GM12878 (cell line): ENCODE results near the gene PTK6. TPM values are rescaled to one million over a fixed set of nuclear protein-coding genes. Genes with fewer than 3 reads are reported as not detected.

Source experiments
- BACH1 ChIP-seq: fragments of 450-650 bp; IDR thresholded peaks from 2 replicates; pipeline ENCODE4 v1.6.1; 2017; ENCODE audit warnings: mild to moderate bottlenecking, borderline replicate concordance
- BRCA1 ChIP-seq: IDR thresholded peaks from 2 replicates; pipeline ENCODE4 v1.6.1; 2011; ENCODE audit warnings: low read depth, low read length, improper control_type of control experiment
- CEBPB ChIP-seq, 2 experiments: fragments of 150-350 bp in 1 of 2; IDR thresholded peaks; 2 replicates each; pipeline ENCODE4 v1.6.1; 2012 to 2014; ENCODE audit warnings: low read depth in 2 of 2, low read length in 2 of 2, borderline replicate concordance in 1 of 2, inconsistent platforms in 1 of 2
- CHD1 ChIP-seq: IDR thresholded peaks from 2 replicates; pipeline ENCODE4 v1.6.1; 2012; ENCODE audit warnings: low read depth, low read length, improper control_type of control experiment
- CREB1 ChIP-seq: IDR thresholded peaks from 2 replicates; pipeline ENCODE4 v1.6.1; 2012; ENCODE audit warnings: low read depth, mild to moderate bottlenecking, inconsistent platforms
- HCFC1 ChIP-seq: fragments of 150-350 bp; IDR thresholded peaks from 2 replicates; pipeline ENCODE4 v1.6.1; 2014; ENCODE audit warnings: low read length
- KDM1A ChIP-seq: fragments of 200-600 bp; sonication (generic); IDR thresholded peaks from 2 replicates; pipeline ENCODE4 v1.6.1; 2016; ENCODE audit warnings: borderline replicate concordance
- LARP7 ChIP-seq: fragments of 450-650 bp; IDR thresholded peaks from 2 replicates; pipeline ENCODE4 v1.6.1; 2017; ENCODE audit warnings: mild to moderate bottlenecking
- NR2C1 ChIP-seq: fragments of 450-650 bp; IDR thresholded peaks from 2 replicates; pipeline ENCODE4 v1.6.1; 2017; ENCODE audit warnings: antibody characterized with exemption, mild to moderate bottlenecking, moderate library complexity
- NR2C2 ChIP-seq: IDR thresholded peaks from 2 replicates; pipeline ENCODE4 v1.6.1; 2011; ENCODE audit warnings: borderline replicate concordance, low read depth; ENCODE audit not compliant: control insufficient read depth, insufficient read length
- PAX5 ChIP-seq: IDR thresholded peaks from 2 replicates; pipeline ENCODE4 v1.6.1; 2011; ENCODE audit warnings: low read depth, low read length, borderline replicate concordance
- PAX8 ChIP-seq: fragments of 450-650 bp; IDR thresholded peaks from 2 replicates; pipeline ENCODE4 v1.6.1; 2017; ENCODE audit warnings: mild to moderate bottlenecking, moderate library complexity
- PKNOX1 ChIP-seq: fragments of 450-650 bp; IDR thresholded peaks from 2 replicates; pipeline ENCODE4 v1.6.1; 2016; ENCODE audit warnings: mild to moderate bottlenecking
- PML ChIP-seq: IDR thresholded peaks from 2 replicates; pipeline ENCODE4 v1.6.1; 2012; ENCODE audit warnings: low read length, inconsistent platforms
- POU2F2 ChIP-seq: IDR thresholded peaks from 3 replicates; pipeline ENCODE4 v1.6.1; 2011; ENCODE audit warnings: low read depth, mild to moderate bottlenecking, low read length, borderline replicate concordance
- RBBP5 ChIP-seq: fragments of 200-600 bp; sonication (generic); conservative IDR thresholded peaks from 2 replicates; pipeline ENCODE4 v1.6.1; 2016
- RUNX3 ChIP-seq: IDR thresholded peaks from 2 replicates; pipeline ENCODE4 v1.6.1; 2012; ENCODE audit warnings: low read length, inconsistent platforms
- SMAD5 ChIP-seq: IDR thresholded peaks from 2 replicates; pipeline ENCODE4 v1.6.1; 2016; ENCODE audit warnings: antibody characterized with exemption, low read depth
- SMC3 ChIP-seq: IDR thresholded peaks from 2 replicates; pipeline ENCODE4 v1.6.1; 2011; ENCODE audit warnings: low read length, improper control_type of control experiment, borderline replicate concordance
- SREBF2 ChIP-seq: IDR thresholded peaks from 2 replicates; pipeline ENCODE4 v1.6.1; 2012; ENCODE audit warnings: mild to moderate bottlenecking, low read length
- STAT1 ChIP-seq: fragments of 450-650 bp; conservative IDR thresholded peaks from 2 replicates; pipeline ENCODE4 v1.6.1; 2014; ENCODE audit warnings: antibody characterized with exemption, mild to moderate bottlenecking
- TBL1XR1 ChIP-seq: IDR thresholded peaks from 2 replicates; pipeline ENCODE4 v1.6.1; 2012; ENCODE audit warnings: low read depth, low read length, improper control_type of control experiment
- TCF3 ChIP-seq: IDR thresholded peaks from 2 replicates; pipeline ENCODE4 v1.6.1; 2012; ENCODE audit warnings: low read depth, mild to moderate bottlenecking, low read length, borderline replicate concordance; ENCODE audit not compliant: insufficient read depth
- YY1 ChIP-seq: IDR thresholded peaks from 2 replicates; pipeline ENCODE4 v1.6.1; 2011; ENCODE audit warnings: low read depth, mild to moderate bottlenecking, low read length
- polyA plus RNA-seq, 11 experiments: library from polyadenylated mRNA; depleted of rRNA in 4 of 11; unstranded in 6 of 11; stranded (reverse) in 5 of 11; fragments of >200 nt; fragmentation: Nextera tagmentation in 4 of 11; fragmentation: Illumina TruSeq in 1 of 11; extraction: Ambion mirVana in 4 of 11; extraction: Trizol in 1 of 11; gene quantifications; 1 replicate in 1 of 11; 2 replicates in 10 of 11; pipeline versions ENCODE4 v1.2.1 to v1.2.3, GENCODE V29; 2011 to 2016; ENCODE audit warnings: inconsistent platforms in 2 of 11, missing spikeins in 2 of 11, low read depth in 1 of 11
- total RNA-seq, 4 experiments: library from RNA; depleted of rRNA in 3 of 4; stranded (reverse); fragments of >200 nt in 3 of 4; fragmentation: Illumina TruSeq in 1 of 4; extraction: Trizol in 1 of 4; gene quantifications; 2 replicates each; pipeline versions ENCODE4 v1.2.1 to v1.2.3, GENCODE V29; 2013 to 2021
- TF ChIP-seq, protein P1 (sequence below): IDR thresholded peaks from 2 replicates; pipeline ENCODE4 v1.6.1; 2011; ENCODE audit warnings: mild to moderate bottlenecking, low read depth, low read length, moderate library complexity; ENCODE audit not compliant: insufficient replicate concordance
- TF ChIP-seq, protein P2 (sequence below): IDR thresholded peaks from 2 replicates; pipeline ENCODE4 v1.6.1; 2012; ENCODE audit warnings: improper control_type of control experiment, low read depth, low read length; ENCODE audit not compliant: insufficient replicate concordance

The PTK6 gene
- total and polyA plus RNA-seq, 10 of the 15 experiments (the other 5 are each of a cell fraction or from before 2014, with no cell fraction given) = 0.02 to 0.21 (median 0.09) TPM; not detected in 3

DNA sequence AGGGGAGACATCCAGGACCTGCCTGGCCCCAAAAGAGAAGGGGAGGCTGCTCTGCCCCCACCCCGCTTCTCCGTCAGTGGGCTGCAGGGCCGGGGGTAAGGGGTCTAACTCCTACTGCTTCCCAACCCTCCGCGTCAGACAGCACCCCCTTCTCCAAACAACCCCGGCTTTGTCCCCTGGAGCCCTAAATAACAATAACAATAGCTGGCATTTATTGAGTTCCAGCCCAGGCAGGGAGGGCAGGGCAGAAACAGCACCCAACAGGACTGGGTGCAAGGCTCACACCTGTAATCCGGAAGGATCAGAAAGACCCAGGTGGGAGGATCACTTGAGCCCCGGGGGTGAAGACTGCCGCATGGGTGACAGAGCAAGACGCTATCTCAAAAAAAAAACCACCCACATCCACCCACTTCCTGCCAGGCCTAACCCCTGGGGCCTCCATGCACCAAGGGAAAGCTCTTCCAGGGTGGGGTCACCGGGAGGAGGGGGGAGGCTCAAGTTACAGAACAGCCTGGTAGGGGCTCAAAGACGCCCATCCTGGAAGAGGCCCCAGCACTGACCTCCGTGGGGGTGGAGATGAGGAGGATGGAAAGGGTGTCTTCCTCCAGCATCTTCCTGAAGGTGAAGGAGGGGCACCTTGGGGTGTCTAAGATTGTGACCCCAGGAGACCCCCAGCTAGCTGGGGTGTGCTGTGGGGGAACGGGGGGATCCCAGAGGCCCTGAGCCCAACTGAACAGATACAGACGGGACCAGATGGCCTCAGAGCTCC lies 15.5 kb upstream of the PTK6 start (continued):
- TF ChIP-seq BACH1 = no peak
- TF ChIP-seq YY1 = no peak
- TF ChIP-seq PAX5 = peak; percentile 64; the same call in 1 of the 2 replicates
- no peak for TF ChIP-seq POU2F2
- no peak for TF ChIP-seq PAX8
- TF ChIP-seq RUNX3 = peak; percentile 89
- 0 out of 2 replicates have a peak, but pooled peaks have one; percentile 30 for TF ChIP-seq TCF3
- TF ChIP-seq PML = no peak
- TF ChIP-seq LARP7 = 0 out of 2 replicates have a peak, but pooled peaks have one; percentile 22
- no peak for TF ChIP-seq STAT1
- TF ChIP-seq BRCA1 = no peak
- TF ChIP-seq TBL1XR1 = no peak
- TF ChIP-seq SMC3 = no peak
- TF ChIP-seq SMAD5 = no peak
- TF ChIP-seq SREBF2 = no peak
- TF ChIP-seq CEBPB (IDR thresholded peaks at IDR 0.05; ENCODE audit: borderline replicate concordance in 1 of 2, low read depth in 2 of 2, low read length in 2 of 2) = no peak
- 0 out of 2 replicates have a peak, but pooled peaks have one; percentile 15 for TF ChIP-seq NR2C1
- no peak for TF ChIP-seq NR2C2
- peak; percentile 32; the same call in 1 of the 2 replicates for TF ChIP-seq CREB1
- no peak for TF ChIP-seq RBBP5
- no peak for TF ChIP-seq PKNOX1
- no peak for TF ChIP-seq KDM1A
- no peak for TF ChIP-seq HCFC1
- no peak for TF ChIP-seq CHD1
- TF ChIP-seq, protein P1, sequence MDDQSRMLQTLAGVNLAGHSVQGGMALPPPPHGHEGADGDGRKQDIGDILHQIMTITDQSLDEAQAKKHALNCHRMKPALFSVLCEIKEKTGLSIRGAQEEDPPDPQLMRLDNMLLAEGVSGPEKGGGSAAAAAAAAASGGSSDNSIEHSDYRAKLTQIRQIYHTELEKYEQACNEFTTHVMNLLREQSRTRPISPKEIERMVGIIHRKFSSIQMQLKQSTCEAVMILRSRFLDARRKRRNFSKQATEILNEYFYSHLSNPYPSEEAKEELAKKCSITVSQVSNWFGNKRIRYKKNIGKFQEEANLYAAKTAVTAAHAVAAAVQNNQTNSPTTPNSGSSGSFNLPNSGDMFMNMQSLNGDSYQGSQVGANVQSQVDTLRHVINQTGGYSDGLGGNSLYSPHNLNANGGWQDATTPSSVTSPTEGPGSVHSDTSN = no peak
- TF ChIP-seq, protein P2, sequence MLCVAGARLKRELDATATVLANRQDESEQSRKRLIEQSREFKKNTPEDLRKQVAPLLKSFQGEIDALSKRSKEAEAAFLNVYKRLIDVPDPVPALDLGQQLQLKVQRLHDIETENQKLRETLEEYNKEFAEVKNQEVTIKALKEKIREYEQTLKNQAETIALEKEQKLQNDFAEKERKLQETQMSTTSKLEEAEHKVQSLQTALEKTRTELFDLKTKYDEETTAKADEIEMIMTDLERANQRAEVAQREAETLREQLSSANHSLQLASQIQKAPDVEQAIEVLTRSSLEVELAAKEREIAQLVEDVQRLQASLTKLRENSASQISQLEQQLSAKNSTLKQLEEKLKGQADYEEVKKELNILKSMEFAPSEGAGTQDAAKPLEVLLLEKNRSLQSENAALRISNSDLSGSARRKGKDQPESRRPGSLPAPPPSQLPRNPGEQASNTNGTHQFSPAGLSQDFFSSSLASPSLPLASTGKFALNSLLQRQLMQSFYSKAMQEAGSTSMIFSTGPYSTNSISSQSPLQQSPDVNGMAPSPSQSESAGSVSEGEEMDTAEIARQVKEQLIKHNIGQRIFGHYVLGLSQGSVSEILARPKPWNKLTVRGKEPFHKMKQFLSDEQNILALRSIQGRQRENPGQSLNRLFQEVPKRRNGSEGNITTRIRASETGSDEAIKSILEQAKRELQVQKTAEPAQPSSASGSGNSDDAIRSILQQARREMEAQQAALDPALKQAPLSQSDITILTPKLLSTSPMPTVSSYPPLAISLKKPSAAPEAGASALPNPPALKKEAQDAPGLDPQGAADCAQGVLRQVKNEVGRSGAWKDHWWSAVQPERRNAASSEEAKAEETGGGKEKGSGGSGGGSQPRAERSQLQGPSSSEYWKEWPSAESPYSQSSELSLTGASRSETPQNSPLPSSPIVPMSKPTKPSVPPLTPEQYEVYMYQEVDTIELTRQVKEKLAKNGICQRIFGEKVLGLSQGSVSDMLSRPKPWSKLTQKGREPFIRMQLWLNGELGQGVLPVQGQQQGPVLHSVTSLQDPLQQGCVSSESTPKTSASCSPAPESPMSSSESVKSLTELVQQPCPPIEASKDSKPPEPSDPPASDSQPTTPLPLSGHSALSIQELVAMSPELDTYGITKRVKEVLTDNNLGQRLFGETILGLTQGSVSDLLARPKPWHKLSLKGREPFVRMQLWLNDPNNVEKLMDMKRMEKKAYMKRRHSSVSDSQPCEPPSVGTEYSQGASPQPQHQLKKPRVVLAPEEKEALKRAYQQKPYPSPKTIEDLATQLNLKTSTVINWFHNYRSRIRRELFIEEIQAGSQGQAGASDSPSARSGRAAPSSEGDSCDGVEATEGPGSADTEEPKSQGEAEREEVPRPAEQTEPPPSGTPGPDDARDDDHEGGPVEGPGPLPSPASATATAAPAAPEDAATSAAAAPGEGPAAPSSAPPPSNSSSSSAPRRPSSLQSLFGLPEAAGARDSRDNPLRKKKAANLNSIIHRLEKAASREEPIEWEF = no peak
